Aorta (tissue), 5 donors: ENCODE measurements around the gene DNAJB8. TPM values are rescaled to one million over a fixed set of nuclear protein-coding genes. Genes with fewer than 3 reads are reported as not detected.

Experiments used
- ATAC-seq: fragments of 200-7000 bp; cut with Tn5 transposase; one replicate; pipeline ENCODE4 v1.9.1; 2022; ENCODE audit warnings: moderate library complexity; ENCODE audit not compliant: low FRiP score
- DNase-seq, 2 donors: peaks; one replicate each; pipeline ENCODE4 v3.0.0-alpha.2; 2020
- H3K27ac ChIP-seq, 2 donors: one replicate each; pipeline ENCODE4 v1.5.1; 2013; ENCODE audit warnings: low read length in 2 of 2, mild to moderate bottlenecking in 2 of 2, moderate library complexity in 2 of 2, control low read depth in 1 of 2, inconsistent platforms in 1 of 2, low read depth in 1 of 2
- H3K27me3 ChIP-seq, 2 donors: one replicate each; pipeline ENCODE4 v1.6.1; 2013; ENCODE audit warnings: control low read depth in 1 of 2, low read length in 1 of 2, mild to moderate bottlenecking in 1 of 2, moderate library complexity in 1 of 2; ENCODE audit not compliant: insufficient read depth in 2 of 2, control insufficient read depth in 1 of 2
- H3K36me3 ChIP-seq, 2 donors: one replicate each; pipeline ENCODE4 v1.6.1; 2013; ENCODE audit warnings: control low read depth in 1 of 2, low read length in 1 of 2, mild to moderate bottlenecking in 1 of 2; ENCODE audit not compliant: insufficient read depth in 2 of 2, control insufficient read depth in 1 of 2
- H3K4me1 ChIP-seq, 2 donors: one replicate each; pipeline ENCODE4 v1.6.1; 2013; ENCODE audit warnings: low read length in 2 of 2, control low read depth in 1 of 2, mild to moderate bottlenecking in 1 of 2, moderate library complexity in 1 of 2; ENCODE audit not compliant: insufficient read depth in 2 of 2, control insufficient read depth in 1 of 2
- H3K4me3 ChIP-seq, 2 donors: one replicate each; pipeline ENCODE4 v1.5.1; 2013; ENCODE audit warnings: low read length in 2 of 2, control low read depth in 1 of 2, mild to moderate bottlenecking in 1 of 2
- H3K9me3 ChIP-seq: one replicate; pipeline ENCODE4 v1.6.1; 2013; ENCODE audit warnings: mild to moderate bottlenecking, low read length; ENCODE audit not compliant: control insufficient read depth
- WGBS, 2 donors: extraction: QIAGEN DNeasy Blood & Tissue Kit; methylation state at CpG; one replicate each; pipeline ENCODE4 v1.1.7; 2013; 5-methylcytosine and 5-hydroxymethylcytosine counted together
- intact Hi-C, 2 donors: fragments of 100-400 bp; cut with DNase I; formaldehyde crosslinking; loops; one replicate each; pipeline versions ENCODE4 v1.14.2 to v1.15.0; 2022
- polyA plus RNA-seq, 2 donors: library from polyadenylated mRNA; stranded (reverse); fragments of 200-250 nt; gene quantifications; one replicate each; pipeline ENCODE4 v1.2.3, GENCODE V29; 2013
- total RNA-seq, 2 donors: library from RNA; stranded (reverse); fragmentation: NEBNext Ultra II Directional; extraction: Animal tissue kit (Norgen Biotek cat#: 25700); gene quantifications; one replicate each; pipeline ENCODE4 v1.2.1, GENCODE V29; 2021
- donor health status: healthy with polysubstance abuse.
- donor health status: Bipolar disorder and iron deficiency.
- donor health status: DM: no; HTN: no; CAD: no.
- donor health status: DM: no; HTN: no; CAD: no.
- donor health status: DM: yes; HTN: yes; CAD: no.

Gene DNAJB8
- total and polyA plus RNA-seq, 4 donors, result not detected

DNA sequence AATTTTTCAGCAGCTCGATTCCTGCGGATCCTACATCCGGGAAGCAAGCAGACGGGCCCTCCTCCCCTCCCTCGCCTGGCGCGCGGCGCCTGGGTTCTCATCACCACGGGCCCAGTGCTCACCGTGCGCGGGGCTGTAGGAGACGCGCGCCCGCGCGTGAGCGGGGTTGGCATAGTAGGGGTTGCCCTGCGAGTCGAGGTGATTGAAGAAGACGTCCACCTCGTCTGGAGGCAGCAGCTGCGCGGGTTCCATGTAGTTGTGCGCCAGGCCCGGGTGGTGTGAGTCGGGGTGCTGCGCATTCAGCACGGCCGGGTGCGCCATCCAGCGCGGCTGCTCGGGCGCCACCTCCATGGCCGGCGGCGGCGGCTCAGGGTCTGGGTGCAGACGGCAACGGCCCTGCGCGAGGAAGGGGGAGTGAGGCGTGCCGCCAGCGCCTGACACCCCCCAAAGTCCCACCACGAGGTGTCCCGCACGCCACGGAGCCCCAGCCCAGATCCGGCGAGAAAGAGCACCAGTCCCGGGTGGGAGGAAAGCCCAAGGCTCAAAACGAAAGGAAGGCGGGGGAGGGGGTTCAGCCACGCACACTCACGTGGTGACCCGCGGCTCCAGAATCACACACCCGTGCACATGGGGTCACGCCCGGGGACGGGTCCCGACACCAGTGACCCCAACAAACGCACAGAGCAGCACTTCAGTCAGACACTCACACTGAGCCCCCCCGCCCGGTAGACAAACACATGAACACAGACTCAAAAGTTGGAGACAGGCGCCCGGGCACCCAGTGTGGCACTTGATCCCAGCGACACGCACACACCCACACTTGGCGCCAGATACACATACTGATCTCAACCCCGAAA, 20.2 kb upstream of the DNAJB8 start:
- Histone ChIP-seq H3K36me3 (no peaks in the 10 kb centered on the region), H3K27me3 (no peaks in the 10 kb centered on the region), H3K9me3 (no peaks in the 10 kb centered on the region), H3K4me1 (no peaks in the 10 kb centered on the region), H3K4me3 (peak overlapping the region; percentile 23 to 62), H3K27ac (no peak overlapping the region)
- peak in 1 of 2 donors; percentile 80 for DNase-seq
- WGBS, 2 donors, result 2% methylated on average over 72 to 75 of the region's 75 CpGs
- peak; percentile 1 for ATAC-seq
- intact Hi-C loops, result loop anchor here in 1 of 2 donors (5.0 kb wide), 1 partner anchor 55 kb away; no protein-coding TSS in a partner anchor

- H3K36me3 ChIP-seq, result no peaks in the 10 kb centered on the region
- no peaks in the 10 kb centered on the region for H3K27me3 ChIP-seq
- no peak for ATAC-seq
- peak in 1 of 2 donors; percentile 67 for DNase-seq
- 14 to 46% methylated on average over 14 of the region's 14 CpGs for WGBS, 2 donors
- H3K4me1 ChIP-seq, result no peaks in the 10 kb centered on the region
- H3K27ac ChIP-seq, result no peak overlapping the region
- intact Hi-C loops, result loop anchor here in 1 of 2 donors (5.0 kb wide), 1 partner anchor 54 kb away; no protein-coding TSS in a partner anchor
- no peaks in the 10 kb centered on the region for H3K9me3 ChIP-seq
- H3K4me3 ChIP-seq, result no peak overlapping the region
Measured at GRCh38 chr3:128486205-128486628, 19.5 kb upstream of the DNAJB8 start.

- Histone ChIP-seq H3K27ac (no peak overlapping the region), H3K9me3 (no peaks in the 10 kb centered on the region), H3K4me1 (no peaks in the 10 kb centered on the region), H3K27me3 (no peaks in the 10 kb centered on the region), H3K36me3 (no peaks in the 10 kb centered on the region), H3K4me3 (no peak overlapping the region)
- DNase-seq (peak in 1 of 2 donors; percentile 72), ATAC-seq (no peak)
- 28 to 55% methylated on average over 27 to 29 of the region's 29 CpGs for WGBS, 2 donors
- intact Hi-C loops, result loop anchor here in 1 of 2 donors (5.0 kb wide), 1 partner anchor 53 kb away; no protein-coding TSS in a partner anchor
Measured at GRCh38 chr3:128485282-128486204, 18.9 kb upstream of the DNAJB8 start.

- H3K27ac ChIP-seq, result no peak overlapping the region
Measured at GRCh38 chr3:128484404-128485281, 18.0 kb upstream of the DNAJB8 start.

GRCh38 chr3:128483657-128484403, 17.1 kb upstream of the DNAJB8 start:
- no peak overlapping the region for H3K4me3 ChIP-seq
- 23 to 46% methylated on average over 25 to 26 of the region's 26 CpGs for WGBS, 2 donors
- H3K4me1 ChIP-seq, result no peaks in the 10 kb centered on the region
- intact Hi-C loops, result no loop called here
- no peaks in the 10 kb centered on the region for H3K9me3 ChIP-seq
- no peaks in the 10 kb centered on the region for H3K27me3 ChIP-seq
- no peaks in the 10 kb centered on the region for H3K36me3 ChIP-seq
- ATAC-seq (no peak), DNase-seq (peak; percentile 38 to 70)
- no peak overlapping the region for H3K27ac ChIP-seq

More at GRCh38 chr3:128484404-128485281, 18.0 kb upstream of the DNAJB8 start:
- H3K4me1 ChIP-seq, result no peaks in the 10 kb centered on the region
- no peaks in the 10 kb centered on the region for H3K36me3 ChIP-seq
- no peaks in the 10 kb centered on the region for H3K9me3 ChIP-seq
- H3K27me3 ChIP-seq, result no peaks in the 10 kb centered on the region
- ATAC-seq (no peak), DNase-seq (peak; percentile 15 to 53)
- H3K4me3 ChIP-seq, result no peak overlapping the region
- 41 to 61% methylated on average over 16 of the region's 16 CpGs for WGBS, 2 donors
- intact Hi-C loops, result loop anchor here in 1 of 2 donors (5.0 kb wide), 1 partner anchor 52 kb away; no protein-coding TSS in a partner anchor

DNA sequence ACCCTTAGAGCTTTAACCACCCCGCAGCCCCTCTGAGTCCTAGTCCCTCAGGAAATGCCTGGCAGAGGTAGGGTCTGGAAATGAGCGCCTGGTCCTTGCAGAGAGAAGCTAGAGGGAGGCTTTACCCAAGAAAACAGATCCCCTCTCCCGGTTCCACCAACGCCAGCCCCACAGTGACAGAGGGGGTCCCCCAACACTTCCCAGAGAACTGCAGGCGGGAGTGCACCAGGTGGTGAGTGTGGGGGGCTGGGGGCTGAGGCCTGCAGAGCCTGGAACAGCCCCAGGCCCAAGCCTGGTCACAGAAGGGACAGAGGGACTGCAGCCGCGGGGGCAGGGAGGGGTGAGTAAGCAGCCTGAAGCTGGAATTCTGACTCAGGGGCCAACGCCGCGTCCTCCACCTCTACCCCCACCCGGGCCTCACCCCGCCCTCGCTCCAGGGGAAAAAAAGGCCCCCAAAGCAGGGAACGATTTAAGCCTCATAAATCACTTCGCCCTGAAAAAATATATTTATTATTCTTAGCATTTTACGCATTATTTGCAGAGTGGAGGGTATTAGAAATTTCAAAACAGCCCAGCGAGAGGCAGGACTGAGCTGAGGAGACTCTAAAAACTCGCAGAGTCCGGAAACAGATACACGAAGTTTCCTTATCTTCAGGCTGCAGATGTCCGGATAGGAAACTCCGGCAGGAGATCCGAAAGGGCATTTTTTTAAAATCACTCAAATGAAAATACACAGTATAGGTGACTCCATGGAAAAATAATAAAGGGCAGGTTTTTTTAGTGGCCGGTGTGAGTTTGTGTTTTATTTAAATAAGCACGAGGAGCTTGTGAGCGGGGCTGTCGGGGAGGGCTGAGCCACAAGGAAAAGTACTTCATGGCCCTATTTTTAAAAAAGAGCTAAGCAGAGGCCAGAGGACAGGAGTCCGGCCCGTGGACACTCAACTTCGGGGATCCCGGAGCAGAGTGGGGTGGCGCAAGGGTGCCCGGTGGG, 16.3 kb upstream of the DNAJB8 start:
- Histone ChIP-seq H3K27me3 (no peaks in the 10 kb centered on the region), H3K9me3 (no peaks in the 10 kb centered on the region), H3K36me3 (no peaks in the 10 kb centered on the region), H3K4me1 (no peaks in the 10 kb centered on the region), H3K4me3 (no peak overlapping the region), H3K27ac (no peak overlapping the region)
- WGBS, 2 donors, result 18 to 40% methylated on average over 33 of the region's 33 CpGs
- intact Hi-C loops, result no loop called here
- ATAC-seq (peak; percentile 49), DNase-seq (peak; percentile 59 to 85)

- no peaks in the 10 kb centered on the region for H3K4me1 ChIP-seq
- 33 to 52% methylated on average over 11 of the region's 11 CpGs for WGBS, 2 donors
- DNase-seq (no peak), ATAC-seq (no peak)
- H3K27ac ChIP-seq, result no peak overlapping the region
- intact Hi-C loops, result no loop called here
- no peaks in the 10 kb centered on the region for H3K9me3 ChIP-seq
- H3K36me3 ChIP-seq, result no peaks in the 10 kb centered on the region
- H3K27me3 ChIP-seq, result no peaks in the 10 kb centered on the region
- no peak overlapping the region for H3K4me3 ChIP-seq
Measured at GRCh38 chr3:128482175-128482574, 15.5 kb upstream of the DNAJB8 start.
